ENCODE measurements around the gene PDCL2. TPM values are rescaled to one million over a fixed set of nuclear protein-coding genes. Genes with fewer than 3 reads are reported as not detected.
"Not testable (repeated sequence)": the region's sequence is repeated elsewhere in the genome, so short reads cannot be mapped to it uniquely, and the experiment has no call there.

The PDCL2 gene
- total RNA-seq, 1 donor from 2014 or later: not detected

DNA sequence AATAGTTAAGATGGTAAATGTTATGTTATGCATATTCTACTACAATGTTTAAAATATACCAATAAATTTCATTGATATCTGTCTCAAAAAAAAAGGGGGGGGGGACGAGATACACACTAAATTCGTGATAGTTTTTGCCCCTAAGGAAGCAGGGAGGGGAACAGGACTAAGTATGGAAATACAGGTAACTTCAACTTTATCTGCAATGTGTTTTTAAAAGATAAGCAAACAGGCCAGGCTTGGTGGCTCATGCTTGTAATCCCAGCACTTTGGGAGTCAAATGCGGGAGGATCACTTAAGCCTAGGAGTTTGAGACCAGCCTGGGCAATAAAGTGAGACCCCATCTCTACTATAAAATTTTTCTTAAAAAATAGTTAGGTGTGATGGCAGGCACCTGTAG, 31.9 kb downstream of the PDCL2 start:
- TF ChIP-seq CTCF (IDR thresholded peaks at IDR 0.05; ENCODE audit: unreplicated experiment): no peak
- Mint-ChIP-seq H3K27me3 (ENCODE audit: unreplicated experiment) (no peaks in the 10 kb centered on the region), H3K9me3 (ENCODE audit: unreplicated experiment) (no peaks in the 10 kb centered on the region), H3K4me3 (ENCODE audit: unreplicated experiment) (no peak overlapping the region), H3K27ac (ENCODE audit: unreplicated experiment) (no peak overlapping the region), H3K36me3 (ENCODE audit: low read depth, unreplicated experiment) (no peaks in the 10 kb centered on the region), H3K4me1 (ENCODE audit: unreplicated experiment) (no peaks in the 10 kb centered on the region)
- no peak for DNase-seq (ENCODE audit: low spot score)

GRCh38 chr4:55554453-55555030, 37.5 kb downstream of the PDCL2 start:
- no peak overlapping the region for H3K4me3 Mint-ChIP-seq (ENCODE audit: unreplicated experiment)
- H3K27ac Mint-ChIP-seq (ENCODE audit: unreplicated experiment): no peak overlapping the region
- H3K36me3 Mint-ChIP-seq (ENCODE audit: low read depth, unreplicated experiment): no peaks in the 10 kb centered on the region
- H3K4me1 Mint-ChIP-seq (ENCODE audit: unreplicated experiment): no peaks in the 10 kb centered on the region
- DNase-seq (ENCODE audit: low spot score): no peak
- peaks cover 1% of the 10 kb centered on the region for H3K27me3 Mint-ChIP-seq (ENCODE audit: unreplicated experiment)
- no peaks in the 10 kb centered on the region for H3K9me3 Mint-ChIP-seq (ENCODE audit: unreplicated experiment)
- TF ChIP-seq CTCF (IDR thresholded peaks at IDR 0.05; ENCODE audit: unreplicated experiment): no peak

- H3K27ac Mint-ChIP-seq (ENCODE audit: unreplicated experiment): no peak overlapping the region
- H3K4me1 Mint-ChIP-seq (ENCODE audit: unreplicated experiment): no peaks in the 10 kb centered on the region
- H3K4me3 Mint-ChIP-seq (ENCODE audit: unreplicated experiment): no peak overlapping the region
- H3K27me3 Mint-ChIP-seq (ENCODE audit: unreplicated experiment): peaks cover 1% of the 10 kb centered on the region
- no peak for DNase-seq (ENCODE audit: low spot score)
- no peaks in the 10 kb centered on the region for H3K9me3 Mint-ChIP-seq (ENCODE audit: unreplicated experiment)
- no peaks in the 10 kb centered on the region for H3K36me3 Mint-ChIP-seq (ENCODE audit: low read depth, unreplicated experiment)
- no peak for TF ChIP-seq CTCF (IDR thresholded peaks at IDR 0.05; ENCODE audit: unreplicated experiment)
Measured at GRCh38 chr4:55553441-55554201, 38.4 kb downstream of the PDCL2 start.

GRCh38 chr4:55551964-55552363, 40.1 kb downstream of the PDCL2 start:
- not testable (repeated sequence) for H3K36me3 Mint-ChIP-seq (ENCODE audit: low read depth, unreplicated experiment); H3K27me3 Mint-ChIP-seq (ENCODE audit: unreplicated experiment); H3K9me3 Mint-ChIP-seq (ENCODE audit: unreplicated experiment); H3K4me3 Mint-ChIP-seq (ENCODE audit: unreplicated experiment); H3K27ac Mint-ChIP-seq (ENCODE audit: unreplicated experiment); DNase-seq (ENCODE audit: low spot score)
- H3K4me1 Mint-ChIP-seq (ENCODE audit: unreplicated experiment): peaks cover 11% of the 10 kb centered on the region

- no peak for TF ChIP-seq CTCF (IDR thresholded peaks at IDR 0.05; ENCODE audit: unreplicated experiment)
- peaks cover 3% of the 10 kb centered on the region for H3K36me3 Mint-ChIP-seq (ENCODE audit: low read depth, unreplicated experiment)
- no peaks in the 10 kb centered on the region for H3K9me3 Mint-ChIP-seq (ENCODE audit: unreplicated experiment)
- no peak for DNase-seq (ENCODE audit: low spot score)
- H3K4me3 Mint-ChIP-seq (ENCODE audit: unreplicated experiment): no peak overlapping the region
- no peak overlapping the region for H3K27ac Mint-ChIP-seq (ENCODE audit: unreplicated experiment)
- peaks cover 12% of the 10 kb centered on the region for H3K27me3 Mint-ChIP-seq (ENCODE audit: unreplicated experiment)
- H3K4me1 Mint-ChIP-seq (ENCODE audit: unreplicated experiment): peaks cover 11% of the 10 kb centered on the region
Measured at GRCh38 chr4:55549888-55550287, 42.2 kb downstream of the PDCL2 start.
